Measurements from ENCODE around the gene CRYL1. TPM values are rescaled to one million over a fixed set of nuclear protein-coding genes. Genes with fewer than 3 reads are reported as not detected.

Gene CRYL1
- total RNA-seq = 13.1 TPM

DNA sequence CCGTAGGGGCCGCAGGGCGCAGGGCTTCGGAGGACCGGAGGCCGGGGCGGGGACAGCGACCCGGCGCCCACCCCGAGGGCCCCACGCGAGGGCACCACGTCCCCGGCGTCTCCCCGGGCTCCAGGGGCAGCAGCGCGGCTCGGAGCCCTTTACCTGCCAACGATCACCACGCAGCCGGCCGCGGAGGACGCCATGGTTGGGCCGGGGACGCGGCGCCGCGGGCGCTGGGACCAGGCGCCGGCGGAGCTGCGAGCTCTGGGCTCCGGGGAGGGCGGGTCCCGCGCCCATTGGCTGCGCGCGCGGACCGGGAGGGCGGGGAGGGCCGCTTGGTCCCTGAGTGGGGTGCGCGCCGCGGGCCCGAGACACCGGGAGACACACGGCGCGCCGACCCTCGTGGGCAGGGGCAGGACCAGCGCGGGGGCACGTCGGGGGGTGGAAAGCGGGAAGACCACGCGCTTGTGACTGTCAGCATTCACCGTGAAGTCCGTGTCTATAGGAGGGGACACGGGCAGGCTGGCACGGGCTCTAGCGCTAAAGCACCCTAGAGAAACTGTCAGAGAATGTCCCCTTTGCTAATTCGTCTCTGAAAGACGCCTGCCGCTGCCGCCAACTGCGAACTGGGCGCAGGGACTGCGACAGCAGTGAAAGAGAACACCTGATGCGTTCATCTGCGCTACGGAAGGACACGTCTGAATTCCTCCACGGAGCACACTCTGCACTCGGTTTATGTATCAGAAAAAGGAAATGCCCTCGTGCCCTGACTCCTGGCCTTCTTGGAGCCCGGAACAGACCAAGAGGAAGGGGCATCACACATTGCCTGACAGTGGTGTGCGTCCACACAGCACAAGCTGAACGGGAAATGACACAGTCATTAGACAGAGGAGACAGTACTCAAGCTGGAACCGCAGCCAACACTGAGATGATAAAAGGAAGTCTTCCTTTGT, at the start of gene CRYL1:
Gene CRYL1, minus strand, starts transcription at position 257 of the 944 bp plus-strand sequence. Its CDS starts 63 bp downstream, at position 194.
- Histone ChIP-seq H3K27me3 (no peaks in the 10 kb centered on the region), H3K4me3 (peak within 1 kb of the TSS; percentile 76 to 96), H3K27ac (peak within 1 kb of the TSS; percentile 76 to 86), H3K36me3 (no peaks in the 10 kb centered on the region), H3K4me1 (peaks cover 0 to 6% of the 10 kb centered on the region in 2 donors), H3K9me3 (no peaks in the 10 kb centered on the region)
- intact Hi-C loops (cut with DNase I) = loop anchor here (1.0 kb wide), 1 partner anchor 41 kb away; the partner anchor contains the start of gene IFT88
- TF ChIP-seq, protein P1, sequence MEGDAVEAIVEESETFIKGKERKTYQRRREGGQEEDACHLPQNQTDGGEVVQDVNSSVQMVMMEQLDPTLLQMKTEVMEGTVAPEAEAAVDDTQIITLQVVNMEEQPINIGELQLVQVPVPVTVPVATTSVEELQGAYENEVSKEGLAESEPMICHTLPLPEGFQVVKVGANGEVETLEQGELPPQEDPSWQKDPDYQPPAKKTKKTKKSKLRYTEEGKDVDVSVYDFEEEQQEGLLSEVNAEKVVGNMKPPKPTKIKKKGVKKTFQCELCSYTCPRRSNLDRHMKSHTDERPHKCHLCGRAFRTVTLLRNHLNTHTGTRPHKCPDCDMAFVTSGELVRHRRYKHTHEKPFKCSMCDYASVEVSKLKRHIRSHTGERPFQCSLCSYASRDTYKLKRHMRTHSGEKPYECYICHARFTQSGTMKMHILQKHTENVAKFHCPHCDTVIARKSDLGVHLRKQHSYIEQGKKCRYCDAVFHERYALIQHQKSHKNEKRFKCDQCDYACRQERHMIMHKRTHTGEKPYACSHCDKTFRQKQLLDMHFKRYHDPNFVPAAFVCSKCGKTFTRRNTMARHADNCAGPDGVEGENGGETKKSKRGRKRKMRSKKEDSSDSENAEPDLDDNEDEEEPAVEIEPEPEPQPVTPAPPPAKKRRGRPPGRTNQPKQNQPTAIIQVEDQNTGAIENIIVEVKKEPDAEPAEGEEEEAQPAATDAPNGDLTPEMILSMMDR (IDR thresholded peaks at IDR 0.05) = no peak
- DNase-seq (ENCODE audit: low spot score in 2 of 2) = peak; percentile 66 to 88

DNA sequence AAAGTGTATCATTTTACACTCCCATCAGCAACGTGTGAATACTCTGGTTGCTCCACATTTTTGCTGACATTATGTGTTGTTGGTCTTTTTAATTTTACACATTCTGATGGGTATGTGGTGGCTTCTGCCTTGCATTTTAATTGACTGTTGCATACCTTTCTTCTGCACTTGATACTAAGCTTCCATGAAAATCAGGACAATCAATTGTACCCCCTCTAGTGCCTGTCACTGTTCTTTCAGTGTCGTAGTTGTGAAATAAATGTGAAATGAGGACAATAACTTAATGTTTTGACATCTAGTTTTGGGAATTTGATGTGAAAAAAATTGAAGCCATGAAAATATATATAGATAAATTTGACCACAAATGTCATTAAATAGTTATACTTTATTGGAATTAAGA, 48.0 kb upstream of the CRYL1 start:
- Histone ChIP-seq H3K27me3 (no peaks in the 10 kb centered on the region), H3K27ac (no peak overlapping the region), H3K9me3 (peaks cover 0 to 10% of the 10 kb centered on the region in 2 donors), H3K4me3 (no peak overlapping the region), H3K36me3 (peaks cover 2 to 20% of the 10 kb centered on the region in 2 donors), H3K4me1 (no peaks in the 10 kb centered on the region)
- TF ChIP-seq, protein P1 (IDR thresholded peaks at IDR 0.05) = no peak
- DNase-seq (ENCODE audit: low spot score in 2 of 2) = no peak
- intact Hi-C loops (cut with DNase I) = no loop called here

GRCh38 chr13:20573186-20573585, 47.5 kb upstream of the CRYL1 start:
- peaks cover 0 to 10% of the 10 kb centered on the region in 2 donors for H3K9me3 ChIP-seq
- H3K36me3 ChIP-seq = peaks cover 0 to 16% of the 10 kb centered on the region in 2 donors
- H3K27ac ChIP-seq = no peak overlapping the region
- H3K4me3 ChIP-seq = no peak overlapping the region
- TF ChIP-seq, protein P1 (IDR thresholded peaks at IDR 0.05) = no peak
- no peaks in the 10 kb centered on the region for H3K27me3 ChIP-seq
- peaks cover 0 to 2% of the 10 kb centered on the region in 2 donors for H3K4me1 ChIP-seq
- no peak for DNase-seq (ENCODE audit: low spot score in 2 of 2)
- intact Hi-C loops (cut with DNase I) = no loop called here

- Histone ChIP-seq H3K27me3 (no peaks in the 10 kb centered on the region), H3K4me1 (peaks cover 0 to 6% of the 10 kb centered on the region in 2 donors), H3K36me3 (peaks cover 0 to 15% of the 10 kb centered on the region in 2 donors), H3K9me3 (no peaks in the 10 kb centered on the region), H3K4me3 (no peak overlapping the region), H3K27ac (no peak overlapping the region)
- intact Hi-C loops (cut with DNase I) = no loop called here
- no peak for DNase-seq (ENCODE audit: low spot score in 2 of 2)
- TF ChIP-seq, protein P1 (IDR thresholded peaks at IDR 0.05) = no peak
Observed at GRCh38 chr13:20571676-20572075, 46.0 kb upstream of the CRYL1 start.

GRCh38 chr13:20570517-20570916, 44.9 kb upstream of the CRYL1 start:
- Histone ChIP-seq H3K9me3 (no peaks in the 10 kb centered on the region), H3K36me3 (peaks cover 0 to 5% of the 10 kb centered on the region in 2 donors), H3K27me3 (no peaks in the 10 kb centered on the region), H3K4me3 (no peak overlapping the region), H3K4me1 (peaks cover 0 to 6% of the 10 kb centered on the region in 2 donors), H3K27ac (no peak overlapping the region)
- intact Hi-C loops (cut with DNase I) = no loop called here
- no peak for DNase-seq (ENCODE audit: low spot score in 2 of 2)
- TF ChIP-seq, protein P1 (IDR thresholded peaks at IDR 0.05) = no peak
